Transverse colon (tissue), 4 donors: ENCODE measurements around the gene GJD3.

ENCODE experiments used
- CTCF ChIP-seq, 5 experiments: fragments of 200-600 bp in 3 of 5; fragments of 450-650 bp in 2 of 5; sonication (generic) in 3 of 5; IDR thresholded peaks; 1 replicate in 2 of 5; 2 replicates in 3 of 5; pipeline ENCODE4 v1.5.1; 2016 to 2017; ENCODE audit warnings: antibody characterized with exemption in 5 of 5, inconsistent platforms in 3 of 5, mild to moderate bottlenecking in 2 of 5, moderate library complexity in 1 of 5
- EP300 ChIP-seq: sonication (generic); formaldehyde crosslinking; IDR thresholded peaks from one replicate; pipeline ENCODE4 v1.6.1; 2017; ENCODE audit warnings: antibody characterized with exemption, low read depth
- POLR2A ChIP-seq: fragments of 450-650 bp; IDR thresholded peaks from one replicate; pipeline ENCODE4 v1.6.1; 2016; ENCODE audit warnings: antibody characterized with exemption, mild to moderate bottlenecking, moderate library complexity
- POLR2AphosphoS5 ChIP-seq, 3 donors: sonication (generic); formaldehyde crosslinking; IDR thresholded peaks; one replicate each; pipeline ENCODE4 v1.6.1; 2016; ENCODE audit warnings: antibody characterized with exemption in 3 of 3

- no peak for TF ChIP-seq CTCF (IDR thresholded peaks at IDR 0.05)
- TF ChIP-seq POLR2A = no peak
- no peak for TF ChIP-seq POLR2AphosphoS5 (IDR thresholded peaks at IDR 0.05)
- no peak for TF ChIP-seq EP300
These were observed 6.9 kb upstream of the GJD3 start for GRCh38 chr17:40371261-40371929.
